K562 (cell line): ENCODE data around the gene PTPRC. TPM values are rescaled to one million over a fixed set of nuclear protein-coding genes. Genes with fewer than 3 reads are reported as not detected.

Source experiments
- ARID2 ChIP-seq: fragments of 450-650 bp; IDR thresholded peaks from 2 replicates; pipeline ENCODE4 v1.6.1; 2017; ENCODE audit warnings: antibody characterized with exemption, mild to moderate bottlenecking
- ARNT ChIP-seq, 2 experiments: fragments of 450-650 bp; IDR thresholded peaks; 2 replicates each; pipeline ENCODE4 v1.6.1; 2016; ENCODE audit warnings: mild to moderate bottlenecking in 1 of 2
- BRF2 ChIP-seq: IDR thresholded peaks from 3 replicates; pipeline ENCODE4 v1.6.1; 2011; ENCODE audit warnings: borderline replicate concordance, mild to moderate bottlenecking; ENCODE audit not compliant: insufficient read length, insufficient read depth
- CEBPB ChIP-seq: fragments of 450-650 bp; IDR thresholded peaks from 2 replicates; pipeline ENCODE4 v1.6.1; 2016; ENCODE audit warnings: missing genetic modification characterization, missing compliant biosample characterization
- FOSL1 ChIP-seq: fragments of 200-800 bp; sonication (Bioruptor generic); conservative IDR thresholded peaks from 2 replicates; pipeline ENCODE4 v1.6.1; 2016; ENCODE audit warnings: missing genetic modification characterization, missing compliant biosample characterization
- FOXA3 ChIP-seq, 2 experiments: fragments of 450-650 bp in 1 of 2; sonication (generic) in 1 of 2; formaldehyde crosslinking; IDR thresholded peaks in 1 of 2; conservative IDR thresholded peaks in 1 of 2; 2 replicates each; pipeline versions ENCODE4 v1.4.0 to v1.8.0; 2020 to 2022; ENCODE audit warnings: mild to moderate bottlenecking in 2 of 2, missing genetic modification reagents in 1 of 2
- GABPA ChIP-seq: fragments of 200-800 bp; sonication (Bioruptor generic); conservative IDR thresholded peaks from 2 replicates; pipeline ENCODE4 v1.6.1; 2016; ENCODE audit warnings: low read depth, missing genetic modification characterization, missing compliant biosample characterization
- HMG20A ChIP-seq: fragments of 450-650 bp; formaldehyde crosslinking; conservative IDR thresholded peaks from 2 replicates; pipeline ENCODE4 v1.4.0; 2020; ENCODE audit warnings: mild to moderate bottlenecking, mixed read lengths
- L3MBTL2 ChIP-seq: fragments of 450-650 bp; IDR thresholded peaks from 2 replicates; pipeline ENCODE4 v1.6.1; 2016; ENCODE audit warnings: mild to moderate bottlenecking, moderate library complexity
- MTA2 ChIP-seq: fragments of 450-650 bp; IDR thresholded peaks from 2 replicates; pipeline ENCODE4 v1.6.1; 2016; ENCODE audit warnings: low read depth
- MYC ChIP-seq, 2 experiments: fragments of 250-450 bp in 1 of 2; sonication (Bioruptor Pico) in 1 of 2; IDR thresholded peaks; 2 replicates each; pipeline versions ENCODE4 v1.5.1 to v1.6.1; 2012 to 2021; ENCODE audit warnings: low read depth in 2 of 2, borderline replicate concordance in 1 of 2, improper control_type of control experiment in 1 of 2, low read length in 1 of 2, mild to moderate bottlenecking in 1 of 2, moderate library complexity in 1 of 2
- NR2C1 ChIP-seq, 2 experiments: fragments of 450-650 bp; IDR thresholded peaks; 2 replicates each; pipeline ENCODE4 v1.6.1; 2017; ENCODE audit warnings: mild to moderate bottlenecking in 2 of 2, antibody characterized with exemption in 1 of 2, inconsistent platforms in 1 of 2, missing compliant biosample characterization in 1 of 2, missing genetic modification characterization in 1 of 2
- NRF1 ChIP-seq, 2 experiments: fragments of 450-650 bp; IDR thresholded peaks in 1 of 2; conservative IDR thresholded peaks in 1 of 2; 2 replicates each; pipeline ENCODE4 v1.6.1; 2014; ENCODE audit warnings: mild to moderate bottlenecking in 2 of 2
- PHB ChIP-seq: fragments of 250-450 bp; sonication (Bioruptor Pico); IDR thresholded peaks from 2 replicates; pipeline ENCODE4 v1.5.0; 2021
- RBM17 ChIP-seq: fragments of 200-400 bp; formaldehyde crosslinking; IDR thresholded peaks from 2 replicates; pipeline ENCODE4 v1.6.1; 2017; ENCODE audit warnings: low read depth, mild to moderate bottlenecking, low read length, borderline replicate concordance
- RUNX1 ChIP-seq: sonication (generic); IDR thresholded peaks from 2 replicates; pipeline ENCODE4 v1.6.1; 2016; ENCODE audit warnings: antibody characterized with exemption, low read depth
- TARDBP ChIP-seq: fragments of 450-650 bp; IDR thresholded peaks from 2 replicates; pipeline ENCODE4 v1.6.1; 2016
- TRIM24 ChIP-seq, 2 experiments: fragments of 450-650 bp; IDR thresholded peaks; 2 replicates each; pipeline ENCODE4 v1.6.1; 2016
- ZNF436 ChIP-seq: fragments of 250-450, 450-650 bp; sonication (Bioruptor Pico); formaldehyde crosslinking; IDR thresholded peaks from 2 replicates; pipeline ENCODE4 v1.7.0; 2020; ENCODE audit warnings: mild to moderate bottlenecking
- ZNF583 ChIP-seq: fragments of 250-450 bp; sonication (Bioruptor Pico); IDR thresholded peaks from 2 replicates; pipeline ENCODE4 v1.4.0; 2020
- ZNF584 ChIP-seq: fragments of 200-800 bp; sonication (Bioruptor generic); IDR thresholded peaks from 2 replicates; pipeline ENCODE4 v1.6.1; 2016; ENCODE audit warnings: low read depth, mild to moderate bottlenecking, missing genetic modification characterization, missing compliant biosample characterization
- ZNF609 ChIP-seq: sonication (generic); formaldehyde crosslinking; IDR thresholded peaks from 2 replicates; pipeline ENCODE4 v1.8.1; 2023; ENCODE audit warnings: missing genetic modification reagents, mild to moderate bottlenecking, borderline replicate concordance
- ZNF644 ChIP-seq: fragments of 200-800 bp; sonication (Bioruptor generic); IDR thresholded peaks from 2 replicates; pipeline ENCODE4 v1.6.1; 2016; ENCODE audit warnings: low read depth, missing genetic modification characterization, missing compliant biosample characterization
- ZSCAN29 ChIP-seq: fragments of 450-650 bp; IDR thresholded peaks from 2 replicates; pipeline ENCODE4 v1.6.1; 2017
- polyA plus RNA-seq, 8 experiments: library from polyadenylated mRNA; depleted of rRNA in 4 of 8; stranded (reverse) in 5 of 8; unstranded in 3 of 8; fragments of >200 nt; fragmentation: Nextera tagmentation in 2 of 8; fragmentation: Illumina TruSeq in 1 of 8; extraction: Ambion mirVana in 2 of 8; extraction: Trizol in 1 of 8; gene quantifications; 2 replicates each; pipeline versions ENCODE4 v1.2.1 to v1.2.3, GENCODE V29; 2011 to 2014; ENCODE audit warnings: inconsistent platforms in 1 of 8, missing spikeins in 1 of 8
- total RNA-seq, 7 experiments: library from RNA; depleted of rRNA in 6 of 7; stranded (reverse); fragments of >200 nt in 6 of 7; fragmentation: Illumina TruSeq in 2 of 7; extraction: Trizol in 2 of 7; gene quantifications; 2 replicates each; pipeline versions ENCODE4 v1.2.1 to v1.2.3, GENCODE V29; 2011 to 2021; ENCODE audit warnings: low replicate concordance in 1 of 7

The PTPRC gene
- total and polyA plus RNA-seq, 9 of the 15 experiments (the other 6 are each of a cell fraction or from before 2014, with no cell fraction given), result 7.1 to 107 (median 62.9) TPM

GRCh38 chr1:198633675-198634121 is 5.1 kb upstream of the PTPRC start (continued):
- TF ChIP-seq RBM17 (no peak), RUNX1 (no peak), ZNF436 (CRISPR knock-in tag) (peak; percentile 17; the same call in 1 of the 2 replicates), NRF1 (conservative IDR thresholded peaks at IDR 0.05 in 1 of 2, IDR thresholded peaks at IDR 0.05 in 1 of 2) (peak; percentile 76 to 79), ARID2 (no peak), ZNF584 (CRISPR knock-in tag) (0 out of 2 replicates have a peak, but pooled peaks have one; percentile 71), TARDBP (no peak), MYC (IDR thresholded peaks at IDR 0.05; ENCODE audit: low read depth, low read length) (peak; percentile 48; the same call in 1 of the 2 replicates), MYC (CRISPR knock-in tag; IDR thresholded peaks at IDR 0.05; ENCODE audit: borderline replicate concordance, low read depth) (no peak), ZNF644 (peak; percentile 78; the same call in 1 of the 2 replicates), ARNT (IDR thresholded peaks at IDR 0.05) (no peak; a peak in 1 of 4 replicates), FOXA3 (CRISPR knock-in tag; conservative IDR thresholded peaks at IDR 0.05 in 1 of 2, IDR thresholded peaks at IDR 0.05 in 1 of 2) (peak in 1 of 2 experiments; percentile 40; a peak in 2 of 4 replicates), FOSL1 (tag) (peak; percentile 21; the same call in 1 of the 2 replicates), TRIM24 (IDR thresholded peaks at IDR 0.05) (peak; percentile 81 to 87), ZNF583 (no peak), ZSCAN29 (no peak), GABPA (tag) (peak; percentile 59), CEBPB (peak; percentile 63), NR2C1 (IDR thresholded peaks at IDR 0.05) (no peak), NR2C1 (tag; IDR thresholded peaks at IDR 0.05) (0 out of 2 replicates have a peak, but pooled peaks have one; percentile 13), ZNF609 (CRISPR knock-in tag) (no peak), PHB (no peak), HMG20A (CRISPR knock-in tag) (no peak), MTA2 (peak; percentile 49; the same call in 1 of the 2 replicates), L3MBTL2 (peak; percentile 37), BRF2 (no peak)
